Stimulated activated CD8-positive, alpha-beta memory T cell treated with anti-CD3 and anti-CD28 coated beads, Interleukin-15, amount 100 ng/mL, for 4 hours (primary cell): ENCODE measurements around the gene ZNF143.
A peak's percentile ranks its signal among the peaks of the same experiment; 100 is the strongest.
"Not testable (repeated sequence)": the region's sequence is repeated elsewhere in the genome, so short reads cannot be mapped to it uniquely, and the experiment has no call there.

Experiments
- DNase-seq, 2 donors: peaks; one replicate each; pipeline ENCODE4 v3.0.0-alpha.2; 2020; ENCODE audit warnings: low read depth in 2 of 2

ZNF143 gene

DNA sequence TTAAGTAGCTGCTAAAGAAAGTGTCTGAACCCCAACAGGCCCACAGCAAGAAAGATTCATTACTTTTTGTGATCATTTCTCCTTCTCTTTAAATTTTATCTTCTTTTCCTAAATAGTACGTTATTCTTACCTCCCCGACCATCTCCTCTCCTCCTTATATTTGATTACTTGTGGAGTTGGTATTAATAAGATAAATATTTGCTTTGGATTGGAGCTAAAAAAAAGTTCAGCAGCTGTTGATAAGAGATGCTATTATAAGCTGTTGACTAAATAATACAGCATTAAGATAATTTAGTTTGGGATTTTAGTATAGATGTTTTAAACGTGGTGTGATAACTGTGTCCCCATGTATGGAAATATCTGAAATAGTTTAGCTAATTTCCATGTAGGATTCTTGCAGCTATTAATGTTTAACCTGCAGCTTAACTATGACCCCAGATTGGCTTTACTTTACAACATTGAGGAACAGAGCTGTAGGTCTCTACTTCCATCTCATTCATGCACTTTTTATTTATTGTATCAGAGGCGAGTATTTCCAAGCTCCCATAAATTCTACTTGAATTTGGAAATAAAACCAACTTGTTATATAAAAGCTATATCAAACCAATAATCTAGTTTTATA, 37.8 kb downstream of the ZNF143 start:
- no peak for DNase-seq

DNA sequence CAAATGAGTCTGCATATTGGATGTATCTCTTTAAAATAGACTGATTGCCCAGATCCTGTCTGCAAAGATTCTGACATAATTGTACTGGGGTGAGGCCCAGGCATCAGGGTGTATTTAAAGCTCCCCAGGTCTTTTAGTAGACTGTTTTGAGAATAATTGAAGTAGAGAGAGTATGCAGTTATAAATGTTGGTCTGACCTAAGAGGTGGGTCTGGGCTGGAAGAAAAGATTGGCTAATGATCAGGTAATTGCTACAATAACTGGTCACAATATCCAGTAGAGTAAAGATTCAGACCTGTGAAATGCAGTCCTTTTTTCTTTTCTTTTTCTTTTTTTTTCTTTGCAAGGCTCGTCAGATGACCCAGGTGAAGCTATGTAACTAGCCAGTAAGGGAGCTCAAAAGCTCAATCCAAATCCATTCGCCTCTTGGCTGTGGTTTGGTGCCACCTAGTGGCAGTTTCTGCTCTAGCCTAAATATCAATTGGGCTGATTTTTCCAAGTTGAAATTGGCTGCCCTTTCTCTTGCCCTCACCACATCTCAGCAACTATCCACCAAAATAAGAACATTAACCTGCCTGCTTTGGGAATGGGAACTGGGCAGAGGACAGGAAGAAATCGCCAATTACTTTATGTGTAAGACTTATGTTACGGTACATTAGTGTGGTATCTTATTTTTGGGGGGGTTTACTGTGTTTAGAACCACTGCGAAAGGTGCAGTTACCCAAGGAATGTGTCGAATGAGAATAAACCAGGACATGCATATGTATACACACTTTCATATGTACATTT, 45.9 kb downstream of the ZNF143 start:
- peak; percentile 20 to 46 for DNase-seq

DNA sequence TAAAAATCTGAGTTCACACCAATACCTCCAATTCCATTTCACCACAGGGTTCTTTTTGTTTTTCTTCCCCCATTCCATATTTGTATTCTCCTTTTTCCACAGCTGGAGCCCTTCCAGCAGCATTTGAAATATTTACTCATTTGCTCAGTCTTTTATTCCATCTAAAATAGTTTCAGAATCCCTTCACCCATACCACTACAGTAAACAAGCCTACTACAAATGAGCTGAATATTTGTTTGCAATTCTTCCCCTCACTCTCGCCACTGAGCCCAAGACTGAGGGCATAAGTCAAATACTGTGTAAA, 46.4 kb downstream of the ZNF143 start:
- no peak for DNase-seq

DNA sequence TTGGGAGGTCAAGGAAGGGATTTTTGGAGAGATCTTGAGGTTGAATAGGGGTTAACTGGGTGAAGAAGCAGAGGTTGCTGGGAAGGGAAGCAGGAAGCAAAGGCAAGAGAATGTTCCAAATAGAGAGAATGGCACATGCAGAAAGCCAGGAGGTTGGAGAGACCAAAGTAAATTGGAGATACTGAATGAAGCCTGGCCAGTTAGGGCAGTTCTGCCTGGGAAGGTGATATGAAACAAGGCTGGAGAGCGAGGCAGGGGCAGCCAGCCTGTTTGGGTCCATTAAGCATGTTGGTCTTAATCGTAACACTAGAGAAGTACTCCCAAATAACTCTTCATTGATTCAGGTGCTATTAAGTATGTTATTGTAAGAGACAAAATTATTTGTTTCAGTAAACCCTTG, 48.2 kb downstream of the ZNF143 start:
- DNase-seq, result no peak

DNA sequence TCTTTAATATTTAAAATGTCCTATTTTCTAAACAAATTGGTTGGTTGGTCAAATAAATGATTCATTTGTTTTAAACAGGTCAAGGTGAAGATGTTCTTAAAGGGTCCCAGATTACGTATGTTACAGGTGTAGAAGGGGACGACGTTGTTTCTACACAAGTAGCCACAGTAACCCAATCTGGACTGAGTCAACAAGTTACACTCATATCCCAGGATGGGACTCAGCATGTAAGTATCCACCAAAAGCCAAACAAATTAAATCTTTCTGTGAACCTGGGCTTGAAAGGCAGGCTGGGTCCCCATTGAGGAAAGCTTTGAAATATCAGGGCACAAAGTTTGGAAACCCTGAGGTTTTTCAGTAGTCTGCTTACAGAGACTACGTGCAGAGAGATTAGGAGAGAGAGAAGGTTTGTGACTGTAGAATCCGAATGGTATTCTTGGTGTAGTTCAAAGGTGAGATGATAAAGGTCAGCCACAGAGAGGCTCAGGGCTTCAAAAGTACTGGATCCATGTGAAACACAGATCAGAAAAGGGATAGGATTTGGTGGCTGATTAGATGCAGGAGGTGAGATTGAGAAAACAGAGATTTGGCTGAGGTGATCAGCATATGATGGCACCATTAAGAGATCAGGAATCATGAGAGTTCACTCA, 51.7 kb downstream of the ZNF143 start:
- no peak for DNase-seq

DNA sequence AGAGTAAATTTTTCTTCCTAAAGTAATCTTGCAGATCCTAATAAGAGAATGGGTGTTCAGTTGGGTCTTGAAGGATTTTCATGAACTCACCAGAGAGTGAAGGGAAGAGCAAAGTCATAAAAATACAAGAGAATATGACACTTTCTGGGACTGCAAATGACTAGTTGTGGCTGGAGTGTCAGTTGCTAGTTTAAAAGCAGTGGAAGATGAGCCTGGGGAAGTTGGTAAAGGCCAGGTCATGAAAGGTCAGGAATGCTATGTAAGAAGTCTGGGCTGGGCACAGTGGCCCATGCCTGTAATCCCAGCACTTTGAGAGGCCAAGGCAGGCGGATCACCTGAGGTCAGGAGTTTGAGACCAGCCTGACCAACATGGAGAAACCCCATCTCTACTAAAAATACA, 53.8 kb downstream of the ZNF143 start:
- DNase-seq, result not testable (repeated sequence)

DNA sequence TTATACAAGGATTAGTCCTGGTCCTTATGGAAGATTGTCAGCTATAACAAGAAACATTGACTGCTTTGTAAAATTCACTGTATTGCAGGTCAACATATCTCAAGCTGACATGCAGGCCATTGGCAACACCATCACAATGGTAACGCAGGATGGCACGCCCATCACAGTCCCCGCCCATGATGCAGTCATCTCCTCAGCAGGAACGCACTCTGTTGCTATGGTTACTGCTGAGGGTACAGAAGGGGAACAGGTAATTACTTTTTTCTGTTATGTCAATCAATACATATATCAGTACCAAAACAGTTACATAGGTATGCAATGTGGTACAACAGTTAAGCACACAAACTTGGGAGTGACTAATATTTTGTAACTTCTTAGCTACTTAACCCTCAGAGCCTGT, 55.3 kb downstream of the ZNF143 start:
- no peak for DNase-seq

DNA sequence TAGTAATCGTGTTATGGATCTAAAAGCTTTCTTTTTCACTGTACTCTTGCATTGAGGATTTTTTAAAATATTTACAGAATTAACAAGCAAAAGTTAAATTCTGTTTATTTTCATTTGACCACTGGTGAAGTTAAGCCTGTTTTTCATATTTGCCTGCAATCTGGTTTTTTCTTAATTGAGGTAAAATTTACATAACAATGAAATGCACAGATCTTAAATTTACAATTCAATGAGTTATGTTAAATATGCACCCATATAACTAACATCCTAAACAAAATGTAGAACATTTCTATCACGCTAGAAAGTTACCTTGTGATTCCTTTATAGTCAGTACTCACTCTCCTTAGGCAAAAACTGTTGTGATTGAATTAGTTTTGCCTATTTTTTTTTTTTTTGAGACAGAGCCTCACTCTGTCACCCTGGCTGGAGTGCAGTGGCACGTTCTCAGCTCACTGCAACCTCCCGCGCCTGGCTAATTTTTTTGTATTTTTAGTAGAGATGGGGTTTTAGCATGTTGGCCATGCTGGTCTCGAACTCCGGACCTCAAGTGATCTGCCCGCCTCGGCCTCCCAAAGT, 58.1 kb downstream of the ZNF143 start:
- no peak for DNase-seq

DNA sequence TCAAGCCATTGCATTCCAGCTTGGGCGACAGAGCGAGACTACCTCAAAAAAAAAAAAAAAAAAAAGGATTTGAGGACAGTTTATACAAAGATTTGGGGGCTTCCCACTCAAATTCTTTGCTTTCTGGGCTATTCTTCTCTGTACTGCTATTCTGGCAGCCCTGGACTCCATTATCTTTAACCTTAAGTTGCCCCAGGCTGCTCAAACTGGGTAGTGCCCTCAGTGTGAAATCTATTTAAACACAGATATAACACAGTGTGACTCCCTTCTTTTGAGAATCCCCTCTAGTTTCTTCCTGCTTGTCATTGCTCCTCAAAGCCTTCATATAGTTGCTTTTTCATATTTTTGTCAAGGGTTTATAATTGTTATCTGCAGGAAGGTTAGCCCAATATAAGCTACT, 63.2 kb downstream of the ZNF143 start:
- no peak for DNase-seq

DNA sequence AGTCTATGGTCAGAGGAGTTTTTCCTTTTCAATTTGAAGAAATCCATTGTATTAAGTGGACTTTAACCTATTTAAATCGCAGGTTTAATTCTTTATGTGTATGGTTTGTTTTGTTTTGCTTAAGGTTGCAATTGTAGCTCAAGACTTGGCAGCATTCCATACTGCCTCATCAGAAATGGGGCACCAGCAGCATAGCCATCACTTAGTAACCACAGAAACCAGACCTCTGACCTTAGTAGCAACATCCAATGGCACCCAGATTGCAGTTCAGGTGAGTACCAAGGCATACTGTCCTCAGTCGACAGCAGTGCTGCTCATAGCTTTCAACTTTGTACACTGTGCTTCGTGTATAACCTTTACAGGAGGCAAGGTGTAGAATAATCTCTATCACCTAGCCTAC, 64.3 kb downstream of the ZNF143 start:
- no peak for DNase-seq

DNA sequence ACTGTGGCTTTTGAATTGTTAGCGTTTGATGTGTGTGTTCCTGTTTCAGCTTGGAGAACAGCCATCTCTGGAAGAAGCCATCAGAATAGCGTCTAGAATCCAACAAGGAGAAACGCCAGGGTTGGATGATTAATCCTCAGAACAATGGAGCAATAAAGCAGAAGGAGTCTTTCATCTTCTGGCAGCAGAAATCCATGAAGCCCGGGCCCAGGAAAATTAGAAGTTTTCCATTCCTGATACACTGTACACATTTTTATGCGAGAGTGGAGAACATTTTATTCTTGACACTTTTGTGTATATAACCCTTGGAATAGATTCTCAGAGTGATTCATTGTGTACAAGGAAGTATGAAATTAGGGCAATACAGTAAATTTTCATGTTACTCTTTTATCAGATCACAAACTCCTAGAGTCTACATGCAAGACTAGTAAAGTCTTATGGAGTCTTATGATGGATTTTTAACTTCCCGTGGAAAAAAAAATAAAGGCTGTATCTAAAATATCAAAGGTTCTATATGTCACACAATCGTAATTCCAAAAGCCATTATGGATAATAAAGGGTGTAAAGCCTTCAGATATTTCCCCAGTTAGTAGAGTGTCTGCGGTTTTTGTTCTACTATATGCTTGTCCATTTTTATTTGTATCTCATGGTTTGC, 66.8 kb downstream of the ZNF143 start:
- no peak for DNase-seq

DNA sequence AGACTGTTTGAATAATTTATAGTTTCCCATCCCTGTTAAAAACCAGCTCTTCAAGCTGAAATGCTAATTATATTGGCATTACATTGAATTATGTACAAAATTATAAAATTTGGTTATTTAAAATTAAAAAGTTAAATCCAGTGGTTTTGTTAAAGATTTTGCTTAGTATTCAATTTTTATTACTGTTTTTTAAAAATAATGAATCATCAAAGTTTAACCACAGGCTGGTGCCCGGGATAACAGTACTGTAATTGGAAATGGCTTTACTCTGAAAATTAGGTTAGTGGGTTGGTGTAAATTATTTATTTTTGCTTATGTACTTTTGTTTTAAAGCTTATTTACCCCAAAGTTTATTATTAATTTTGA, 67.3 kb downstream of the ZNF143 start:
- no peak for DNase-seq

DNA sequence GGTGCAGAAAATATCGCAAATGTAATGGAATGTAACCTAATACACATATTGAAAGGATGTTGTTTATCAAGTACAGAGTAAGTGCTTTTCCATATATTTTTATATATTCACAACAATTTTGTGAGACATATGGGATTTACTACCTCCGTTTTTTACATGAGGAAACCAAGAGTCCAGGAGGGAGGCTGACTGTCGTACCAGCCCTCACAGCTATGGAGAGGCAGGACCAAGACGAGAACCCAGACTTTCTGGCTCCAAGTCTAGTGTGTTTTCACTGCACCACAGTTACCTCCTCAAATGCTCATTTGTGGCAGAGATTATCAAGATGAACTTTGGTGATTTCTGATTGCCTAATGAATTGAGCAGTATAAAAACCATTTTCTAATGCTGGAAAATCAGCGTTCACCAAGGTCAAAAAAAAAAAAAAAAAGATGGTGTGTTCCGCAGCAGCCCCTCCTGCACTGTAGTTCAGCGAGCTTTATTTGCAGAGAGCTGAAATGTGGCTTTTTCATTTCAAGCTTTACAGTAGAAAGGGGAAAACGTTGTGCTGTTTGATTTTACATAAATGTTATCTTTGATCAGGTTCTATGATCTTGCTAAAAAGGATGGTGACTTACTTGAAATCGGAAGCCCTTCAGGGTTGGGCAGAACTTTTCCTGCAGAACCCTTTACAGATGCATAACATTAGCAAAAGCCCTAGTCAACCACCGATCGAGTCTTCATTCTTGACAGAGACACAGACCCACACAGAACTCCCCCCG, 67.9 kb downstream of the ZNF143 start:
- DNase-seq, result no peak

DNA sequence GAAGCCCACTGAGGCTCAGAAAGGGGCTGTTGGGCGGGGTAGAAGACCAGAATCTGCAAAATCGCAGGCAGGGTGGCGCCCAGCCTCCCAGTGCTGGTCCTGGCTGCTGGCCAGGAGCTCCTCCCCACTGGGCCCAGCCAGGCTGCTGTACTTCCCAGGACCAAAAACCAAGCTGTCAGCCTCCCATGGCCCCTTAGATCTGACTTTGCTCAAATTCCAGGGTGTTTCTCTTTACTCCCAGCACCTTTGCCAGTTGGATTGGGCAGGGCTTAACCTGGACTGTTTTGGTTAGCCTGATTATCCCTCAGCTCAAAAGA, 68.5 kb downstream of the ZNF143 start:
- DNase-seq, result no peak

DNA sequence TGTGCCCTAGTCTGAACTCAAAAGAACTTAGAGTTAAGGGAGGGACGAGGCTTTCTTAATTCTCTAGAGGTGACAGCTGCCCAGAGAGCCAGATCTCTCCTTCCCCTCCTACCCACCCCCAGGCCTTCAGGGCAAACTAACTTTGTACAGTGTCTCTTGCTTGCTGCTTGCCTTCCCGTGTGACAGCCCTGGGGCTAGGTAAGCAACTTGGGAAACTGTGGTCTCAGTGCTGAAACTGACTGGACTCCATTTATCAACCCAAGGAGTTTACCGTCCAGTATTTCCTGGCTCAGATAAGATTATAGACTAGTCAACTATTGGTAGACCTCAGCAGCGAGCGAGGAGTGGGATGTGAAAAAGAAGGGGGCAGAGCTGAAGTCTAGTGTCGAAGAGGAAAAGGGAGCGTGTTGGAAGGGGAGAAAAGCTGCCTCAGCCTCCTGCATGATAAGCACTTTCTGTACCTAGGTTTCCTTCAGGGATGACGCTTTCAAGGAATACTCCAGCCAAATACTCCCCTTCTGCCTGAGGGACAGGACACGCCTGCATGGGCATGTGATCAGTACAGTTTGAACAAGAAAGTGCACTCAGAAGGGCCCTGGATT, 69.3 kb downstream of the ZNF143 start:
- no peak for DNase-seq

DNA sequence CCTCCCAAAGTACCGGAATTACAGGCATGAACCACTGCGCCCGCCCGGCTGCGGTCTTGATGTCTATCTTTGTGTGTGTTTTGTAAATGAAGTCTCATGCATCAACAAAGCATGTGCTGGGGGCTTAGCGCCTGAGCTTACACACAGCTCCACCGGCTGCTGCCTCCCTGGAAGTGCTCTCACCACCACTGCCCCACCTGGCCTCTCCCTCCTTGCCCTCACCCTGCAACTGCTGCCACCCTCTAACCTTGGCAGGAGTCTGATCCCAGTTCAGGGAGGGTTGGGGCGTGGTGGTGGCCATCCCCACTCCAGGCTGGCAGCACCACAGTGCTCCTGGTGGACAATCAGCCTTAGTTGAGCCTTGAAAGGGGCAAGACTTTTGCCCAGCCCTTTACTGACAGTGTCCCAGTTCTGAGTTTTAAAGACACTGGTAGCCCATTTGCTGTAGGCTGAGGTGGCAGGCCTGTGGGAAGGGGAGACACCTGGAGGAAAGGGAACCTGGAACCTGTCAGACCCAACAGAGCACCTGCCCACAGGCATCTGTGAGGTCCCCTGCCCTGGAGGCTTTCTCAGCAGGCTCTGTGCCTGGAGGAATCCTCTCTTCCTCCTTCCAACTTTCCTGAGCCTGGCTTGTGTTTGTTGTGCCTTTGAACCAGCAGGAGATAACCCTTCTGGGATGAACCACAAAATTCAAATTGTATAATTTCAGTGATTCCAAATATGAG, 70.3 kb downstream of the ZNF143 start:
- DNase-seq, result no peak

DNA sequence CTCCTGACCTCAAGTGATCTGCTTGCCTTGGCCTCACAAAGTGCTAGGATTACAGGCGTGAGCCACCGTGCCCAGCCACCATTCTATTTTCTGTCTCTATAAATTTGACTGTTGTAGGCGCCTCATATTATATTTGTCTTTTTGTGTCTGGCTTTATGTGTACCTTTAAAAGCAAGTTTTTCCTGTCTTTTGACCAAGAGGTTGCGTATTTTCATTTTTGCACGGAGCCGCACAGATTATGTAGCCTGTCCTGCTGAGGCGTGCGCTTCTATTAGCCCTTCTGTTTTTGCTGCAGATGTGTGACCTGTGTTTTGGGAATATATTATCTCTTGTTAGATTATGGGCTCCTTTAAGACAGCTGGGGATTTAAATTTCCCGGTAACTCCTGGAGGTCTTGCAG, 72.2 kb downstream of the ZNF143 start:
- no peak for DNase-seq

DNA sequence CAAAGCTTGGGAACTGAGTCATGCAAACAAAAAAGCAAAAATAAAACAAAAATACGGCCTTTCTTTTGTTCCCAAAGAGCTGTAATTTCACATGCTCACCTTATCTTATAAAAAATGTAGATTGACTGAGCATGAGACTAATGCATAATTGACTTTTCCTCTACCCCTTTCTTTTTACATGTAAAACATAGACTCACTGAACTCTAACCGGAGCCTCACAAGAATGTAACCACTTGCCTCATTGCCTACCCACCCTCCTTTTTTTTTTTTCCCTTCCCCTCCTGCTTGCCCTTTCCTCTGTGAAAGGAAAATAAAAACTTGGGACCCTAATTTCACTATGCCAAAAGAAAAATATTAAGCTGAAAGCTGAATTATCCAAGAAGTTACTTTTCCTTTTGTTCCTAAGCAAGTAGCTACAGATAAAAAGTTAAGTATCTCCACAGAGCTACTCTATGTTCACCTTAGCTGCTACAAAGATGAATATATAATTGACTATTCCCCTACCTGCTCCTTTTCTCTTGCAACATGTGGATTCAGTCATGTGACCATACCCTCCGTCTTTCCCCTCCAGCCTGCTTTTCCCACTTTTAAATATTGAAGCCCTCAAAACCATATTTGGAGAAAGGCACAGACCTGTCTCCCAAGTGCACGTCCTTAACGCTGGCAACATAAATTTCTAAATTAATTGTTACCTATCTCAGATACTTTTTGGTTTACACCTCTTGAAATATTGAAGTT, 73.1 kb downstream of the ZNF143 start:
- DNase-seq, result no peak

DNA sequence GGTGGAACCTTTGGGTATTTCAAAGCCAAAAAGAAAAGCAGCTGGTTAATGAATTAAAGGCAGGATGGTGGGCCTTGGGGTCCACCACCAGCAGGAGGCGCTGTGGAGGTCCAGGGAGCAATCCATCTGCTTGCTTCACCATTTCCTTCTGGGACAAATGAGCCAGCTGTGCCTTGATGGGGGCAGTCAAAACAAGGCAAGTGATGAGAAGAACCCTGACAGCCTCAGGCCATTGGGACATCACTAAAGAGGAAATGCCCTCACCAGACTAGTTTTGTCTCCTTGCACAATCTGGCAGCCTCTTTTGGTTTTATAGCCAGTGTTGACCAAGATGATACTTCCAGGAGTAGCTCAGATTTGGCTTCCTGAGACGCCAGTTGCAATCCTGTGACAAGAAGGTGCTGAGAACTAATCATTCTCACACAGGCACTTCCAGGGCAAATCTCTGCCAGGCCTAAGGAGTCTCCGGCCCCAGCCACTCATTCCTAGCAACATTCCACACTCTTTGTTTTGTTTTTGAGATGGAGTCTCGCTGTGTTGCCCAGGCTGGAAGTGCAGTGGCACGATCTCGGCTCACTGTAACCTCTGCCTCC, 74.5 kb downstream of the ZNF143 start:
- peak; percentile 38 to 48 for DNase-seq

DNA sequence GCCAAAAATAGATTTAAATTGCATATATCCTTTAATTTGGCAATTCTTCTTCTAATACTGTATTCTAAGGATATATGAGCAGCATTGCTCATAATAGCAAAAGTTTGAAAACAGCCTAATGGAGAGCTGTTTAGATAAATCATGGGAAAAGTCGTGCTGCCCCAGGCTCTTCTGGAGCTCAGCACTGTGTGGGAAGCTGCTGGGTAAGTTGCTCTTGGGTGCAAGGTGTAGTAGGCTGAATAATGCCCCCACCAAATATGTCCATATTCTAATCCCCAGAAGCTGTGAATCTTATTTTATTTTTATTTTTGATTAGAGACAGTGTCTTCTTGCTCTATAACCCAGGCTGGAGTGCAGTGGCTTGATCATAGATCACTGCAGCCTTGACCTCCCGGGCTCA, 77.7 kb downstream of the ZNF143 start:
- no peak for DNase-seq
